Activated CD8-positive, alpha-beta memory T cell treated with anti-CD3 and anti-CD28 coated beads for 1 hour (primary cell): ENCODE data around the gene GABPB2.

ENCODE experiments used
- DNase-seq, 2 donors: peaks; one replicate each; pipeline ENCODE4 v3.0.0-alpha.2; 2020; ENCODE audit warnings: low read depth in 1 of 2; ENCODE audit errors: extremely low read depth in 1 of 2

Gene GABPB2

DNA sequence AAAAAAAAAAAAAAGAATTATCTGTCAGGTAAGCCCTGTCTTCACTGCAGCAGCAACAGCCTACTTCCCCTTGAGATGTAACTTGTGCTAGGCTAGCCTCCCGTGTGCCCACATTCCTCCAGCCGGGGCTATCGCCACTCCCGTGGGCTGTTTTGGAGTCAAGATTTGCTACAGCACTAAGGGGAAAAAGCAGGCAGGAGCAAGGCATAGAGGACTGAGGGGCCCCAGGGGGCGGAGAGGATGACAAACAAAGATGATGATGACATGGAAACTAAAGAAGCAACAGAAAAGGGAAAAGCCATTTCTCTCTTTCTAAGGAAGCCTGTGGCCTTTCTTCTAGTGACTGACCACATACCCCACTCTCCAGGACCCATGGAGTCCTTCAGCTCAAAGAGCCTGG is 87.8 kb downstream of the GABPB2 start:
- no peak for DNase-seq

DNA sequence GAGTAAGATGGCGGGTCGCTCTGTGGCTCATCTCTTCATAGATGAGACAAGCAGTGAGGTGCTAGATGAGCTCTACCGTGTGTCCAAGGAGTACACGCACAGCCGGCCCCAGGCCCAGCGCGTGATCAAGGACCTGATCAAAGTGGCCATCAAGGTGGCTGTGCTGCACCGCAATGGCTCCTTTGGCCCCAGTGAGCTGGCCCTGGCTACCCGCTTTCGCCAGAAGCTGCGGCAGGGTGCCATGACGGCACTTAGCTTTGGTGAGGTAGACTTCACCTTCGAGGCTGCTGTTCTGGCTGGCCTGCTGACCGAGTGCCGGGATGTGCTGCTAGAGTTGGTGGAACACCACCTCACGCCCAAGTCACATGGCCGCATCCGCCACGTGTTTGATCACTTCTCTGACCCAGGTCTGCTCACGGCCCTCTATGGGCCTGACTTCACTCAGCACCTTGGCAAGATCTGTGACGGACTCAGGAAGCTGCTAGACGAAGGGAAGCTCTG is 88.2 kb downstream of the GABPB2 start:
- DNase-seq = no peak

DNA sequence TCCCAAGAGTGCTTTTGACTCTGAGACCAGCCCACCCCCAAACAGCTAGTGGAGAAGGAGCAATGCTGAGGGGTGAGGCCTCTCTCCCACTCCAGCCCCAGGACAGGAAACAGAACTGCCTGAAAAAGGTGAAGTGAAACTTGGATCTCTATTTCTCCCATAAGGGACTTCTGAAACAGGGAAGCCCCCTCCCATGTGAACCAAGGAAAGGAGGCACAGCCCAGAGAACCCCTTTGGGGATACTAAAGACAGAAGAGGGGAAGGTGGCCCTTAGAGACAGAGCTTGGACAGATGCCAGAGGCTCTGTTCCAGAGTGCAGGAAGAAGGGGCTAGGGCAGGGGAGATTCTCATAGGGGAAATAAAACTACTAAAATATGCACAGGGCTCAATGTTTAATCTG is 88.8 kb downstream of the GABPB2 start:
- DNase-seq = no peak

DNA sequence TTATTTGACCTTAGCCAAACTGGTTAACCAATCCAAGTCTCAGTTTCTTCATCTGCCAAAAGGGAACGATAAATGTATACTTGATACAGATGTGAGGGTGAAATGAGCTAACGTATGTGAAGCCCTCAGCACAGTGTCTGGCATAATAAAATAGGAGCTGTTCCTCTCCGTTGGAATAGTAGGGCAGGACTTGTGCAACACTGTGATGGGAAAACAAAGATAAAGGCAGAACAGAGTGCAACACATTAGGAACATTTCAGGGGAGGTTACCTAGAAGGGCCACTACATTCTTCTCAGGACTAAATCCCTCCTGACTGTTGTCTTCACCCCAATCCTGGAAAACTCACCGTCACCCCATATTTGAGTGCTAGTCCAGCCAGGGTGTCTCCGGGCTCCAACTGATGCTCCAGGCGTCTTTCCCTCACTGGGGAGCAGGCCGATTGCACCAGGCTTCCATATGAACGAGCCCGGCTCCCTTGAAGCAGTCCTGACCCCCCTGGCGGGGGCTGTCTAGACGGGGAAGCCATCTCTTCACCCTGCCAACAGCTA is 94.2 kb downstream of the GABPB2 start:
- DNase-seq = no peak

DNA sequence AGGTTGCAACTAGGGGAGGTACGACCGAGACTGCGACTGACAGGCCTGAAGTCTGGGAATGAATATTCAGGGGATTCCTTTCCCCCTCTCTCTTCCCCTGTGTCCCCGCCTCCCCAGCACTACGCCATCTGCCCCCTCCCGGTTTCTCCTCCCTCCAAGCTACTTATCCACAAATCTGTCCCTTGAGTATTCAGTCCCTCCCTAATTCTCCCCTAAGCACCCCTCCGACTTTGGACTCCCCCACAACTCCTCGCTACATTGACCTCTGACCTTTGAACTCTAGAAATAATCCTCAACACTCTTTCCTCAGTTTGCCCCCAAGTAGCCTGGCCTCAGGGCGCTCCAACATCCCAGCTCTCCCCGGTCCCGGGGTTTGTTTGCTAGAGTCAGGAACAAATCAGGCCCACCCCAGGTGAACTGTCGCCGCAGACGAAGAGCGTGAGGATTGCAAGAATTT is 94.7 kb downstream of the GABPB2 start:
- DNase-seq = no peak

DNA sequence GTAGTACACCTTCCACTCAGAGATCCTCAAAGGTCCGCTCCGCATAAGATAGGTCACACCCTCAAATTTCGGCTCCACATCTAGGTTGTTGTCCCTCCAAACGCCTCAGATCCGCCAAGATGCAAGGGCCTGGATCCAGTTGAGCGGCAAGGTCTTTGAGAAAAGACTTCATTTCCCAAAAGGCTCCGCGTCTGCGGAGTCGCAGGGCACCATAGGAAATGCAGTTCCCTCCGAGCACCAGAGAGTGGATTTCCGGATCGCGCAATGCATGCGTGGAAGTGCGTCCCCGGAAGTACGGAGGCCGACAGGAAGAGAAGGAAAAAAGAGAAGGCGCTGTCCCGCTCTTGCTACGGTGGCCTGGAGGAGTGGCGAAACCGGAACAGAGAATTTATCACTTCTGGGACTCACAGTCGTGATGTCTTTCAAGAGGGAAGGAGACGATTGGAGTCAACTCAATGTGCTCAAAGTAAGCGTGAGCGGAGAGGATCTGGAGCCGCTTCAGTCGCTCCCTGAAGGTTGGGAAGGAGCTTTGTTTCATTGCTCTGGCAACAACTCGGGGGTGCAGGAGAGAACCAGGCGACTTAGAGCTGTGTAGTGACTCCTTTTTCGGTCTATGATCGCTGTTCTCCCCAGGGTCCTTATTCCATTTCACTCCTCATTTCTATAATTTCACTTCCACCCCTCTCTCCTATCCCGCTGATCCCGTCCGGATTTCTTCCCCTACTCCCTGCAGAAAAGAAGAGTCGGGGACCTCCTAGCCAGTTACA is 95.4 kb downstream of the GABPB2 start, which contains the start of the genes LYSMD1 and SCNM1:
TSS of gene LYSMD1 (minus strand) at position 165 of the 767 bp plus-strand sequence. CDS start 644 bp downstream, outside the sequence.
TSS of gene SCNM1 (plus strand) at position 407 of the 767 bp plus-strand sequence. CDS start at position 416, 9 bp downstream.
- DNase-seq = peak; percentile 88 to 89

DNA sequence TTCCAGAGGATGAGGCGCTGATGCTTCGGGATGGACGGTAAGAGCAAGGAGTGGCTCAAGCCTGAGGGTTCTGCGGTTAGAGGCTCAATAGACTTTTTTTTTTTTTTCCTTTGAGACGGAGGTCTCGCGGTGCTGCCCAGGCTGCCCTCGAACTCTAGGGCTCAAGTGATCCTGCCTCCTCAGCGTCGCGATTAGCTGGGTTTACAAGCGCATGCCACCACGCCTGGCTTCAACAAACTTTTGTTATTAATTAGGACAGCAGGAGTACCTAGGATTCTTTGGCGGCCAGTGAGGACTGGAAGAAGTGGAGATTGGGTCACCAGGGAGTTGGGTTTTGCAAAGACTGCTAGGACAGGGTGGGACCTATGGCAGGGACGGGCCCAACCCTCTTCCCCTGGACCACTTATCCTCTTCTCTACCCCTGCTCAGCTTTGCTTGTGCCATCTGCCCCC is 96.0 kb downstream of the GABPB2 start:
- DNase-seq = no peak

DNA sequence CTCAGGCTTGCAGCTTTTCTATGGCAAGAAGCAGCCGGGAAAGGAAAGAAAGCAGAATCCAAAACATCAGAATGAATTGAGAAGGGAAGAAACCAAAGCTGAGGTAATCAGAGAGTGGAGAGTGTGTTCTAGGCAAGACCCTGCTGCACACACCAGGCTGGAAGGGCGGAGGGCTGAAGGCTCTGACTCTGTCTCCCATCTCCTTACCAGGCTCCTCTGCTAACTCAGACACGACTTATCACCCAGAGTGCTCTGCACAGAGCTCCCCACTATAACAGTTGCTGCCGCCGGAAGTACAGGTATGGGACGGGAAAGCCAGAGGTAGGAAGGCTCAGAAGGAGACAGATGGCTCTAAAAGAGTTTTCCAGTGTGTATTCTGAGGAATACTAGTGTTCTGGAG is 96.6 kb downstream of the GABPB2 start:
- no peak for DNase-seq

DNA sequence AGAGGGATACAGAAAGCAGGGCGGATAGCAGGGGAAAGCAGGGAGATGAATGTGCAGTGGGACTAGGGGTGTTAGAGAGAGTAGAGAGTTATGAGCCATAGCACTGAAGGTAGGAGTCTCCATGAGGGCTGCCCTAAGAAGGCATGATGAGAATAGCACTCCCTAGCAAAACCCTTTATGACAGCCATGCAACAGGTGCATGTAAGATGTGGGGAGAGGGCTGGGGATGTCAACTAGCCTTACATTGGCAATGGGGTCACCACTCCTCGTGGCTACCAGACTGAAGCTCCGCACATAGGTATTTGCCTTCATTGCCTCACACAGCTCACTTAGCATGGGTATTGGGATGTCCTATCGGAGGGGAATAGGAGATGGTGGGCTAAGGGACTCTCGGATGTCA is 100.6 kb downstream of the GABPB2 start:
- DNase-seq = no peak
